MCF 10A (cell line): ENCODE data around the gene GPC5. TPM values are rescaled to one million over a fixed set of nuclear protein-coding genes. Genes with fewer than 3 reads are reported as not detected.
"Not testable (repeated sequence)": the region's sequence is repeated elsewhere in the genome, so short reads cannot be mapped to it uniquely, and the experiment has no call there.

Experiments
- BruUV-seq: library from RNA; stranded (reverse); fragments of 400-500 nt; replicated peaks from 2 replicates; lab custom pipeline; 2021; lab: Mats Ljungman, UMichigan
- CTCF ChIA-PET: fragments of 300-600 bp; sonication (Branson Sonifier 250); formaldehyde crosslinking; extraction: SDS; loops from one replicate; lab custom pipeline; 2021; ENCODE audit warnings: antibody characterized with exemption, inconsistent platforms; lab: Yijun Ruan, JAX
- POLR2A ChIA-PET: fragments of 300-600, 350-650 bp; sonication (Branson Sonifier 250); formaldehyde crosslinking; extraction: SDS; loops from one replicate; lab custom pipeline; 2020; ENCODE audit warnings: antibody characterized with exemption, inconsistent platforms; lab: Yijun Ruan, JAX
- DNase-seq: peaks from one replicate; pipeline ENCODE4 v3.0.0-alpha.2; 2018; ENCODE audit not compliant: unreplicated experiment
- H3K27ac Mint-ChIP-seq: one replicate; pipeline ENCODE4 v1.8.0; 2022; ENCODE audit warnings: mild to moderate bottlenecking, low read depth, mixed read lengths; ENCODE audit not compliant: unreplicated experiment
- H3K27me3 Mint-ChIP-seq: one replicate; pipeline ENCODE4 v1.8.0; 2022; ENCODE audit warnings: mixed read lengths; ENCODE audit not compliant: insufficient read depth, unreplicated experiment
- H3K36me3 Mint-ChIP-seq: one replicate; pipeline ENCODE4 v1.8.0; 2022; ENCODE audit warnings: mild to moderate bottlenecking, moderate library complexity, mixed read lengths; ENCODE audit not compliant: insufficient read depth, unreplicated experiment
- H3K4me1 Mint-ChIP-seq: one replicate; pipeline ENCODE4 v1.8.0; 2022; ENCODE audit warnings: mixed read lengths; ENCODE audit not compliant: insufficient read depth, unreplicated experiment
- H3K4me3 Mint-ChIP-seq: one replicate; pipeline ENCODE4 v1.8.0; 2022; ENCODE audit warnings: mild to moderate bottlenecking, moderate library complexity, mixed read lengths; ENCODE audit not compliant: unreplicated experiment
- H3K9me3 Mint-ChIP-seq: one replicate; pipeline ENCODE4 v1.8.0; 2022; ENCODE audit warnings: mixed read lengths; ENCODE audit not compliant: unreplicated experiment
- CTCF ChIP-seq: fragments of 200-600 bp; IDR thresholded peaks from one replicate; pipeline ENCODE4 v1.8.0; 2022; ENCODE audit warnings: antibody characterized with exemption, mild to moderate bottlenecking; ENCODE audit not compliant: unreplicated experiment
- intact Hi-C: fragments of 100-400 bp; cut with micrococcal nuclease; formaldehyde crosslinking; loops from 2 replicates; pipeline ENCODE4 v1.14.1; 2022
- total RNA-seq: library from RNA; stranded (reverse); gene quantifications from 2 replicates; pipeline ENCODE4 v1.2.3, GENCODE V29; 2022

GPC5 gene
- total RNA-seq, 1 experiment from 2014 or later: not detected

- H3K9me3 Mint-ChIP-seq: no peaks in the 10 kb centered on the region
- ChIA-PET POLR2A (interaction anchor here (0.7 kb wide), 1 partner anchor 286 kb away, joined by 3 read pairs; no protein-coding TSS in a partner anchor), CTCF (interaction anchor here (0.6 kb wide), 1 partner anchor 28 kb away, joined by 3 read pairs; no protein-coding TSS in a partner anchor)
- no peak for TF ChIP-seq CTCF
- no TSS peak for BruUV-seq
- peaks cover 12% of the 10 kb centered on the region for H3K4me1 Mint-ChIP-seq
- intact Hi-C loops: no loop called here
- no peak overlapping the region for H3K4me3 Mint-ChIP-seq
- H3K27ac Mint-ChIP-seq: no peak overlapping the region
- no peaks in the 10 kb centered on the region for H3K27me3 Mint-ChIP-seq
- H3K36me3 Mint-ChIP-seq: no peaks in the 10 kb centered on the region
- DNase-seq: no peak
These were observed 1345.6 kb downstream of the GPC5 start for GRCh38 chr13:92743992-92744391.

- no peaks in the 10 kb centered on the region for H3K9me3 Mint-ChIP-seq
- H3K27me3 Mint-ChIP-seq: no peaks in the 10 kb centered on the region
- intact Hi-C loops: no loop called here
- BruUV-seq: no TSS peak
- no peaks in the 10 kb centered on the region for H3K36me3 Mint-ChIP-seq
- no peak overlapping the region for H3K4me3 Mint-ChIP-seq
- H3K27ac Mint-ChIP-seq: no peak overlapping the region
- ChIA-PET POLR2A (no interaction called here), CTCF (interaction anchor here (1.0 kb wide), 1 partner anchor 799 kb away, joined by 3 read pairs; no protein-coding TSS in a partner anchor)
- DNase-seq: peak; percentile 5
- TF ChIP-seq CTCF: no peak
- peaks cover 12% of the 10 kb centered on the region for H3K4me1 Mint-ChIP-seq
These were observed 1346.8 kb downstream of the GPC5 start for GRCh38 chr13:92745258-92745657.

GRCh38 chr13:92752705-92753104 is 1354.3 kb downstream of the GPC5 start:
- not testable (repeated sequence) for H3K4me1 Mint-ChIP-seq, H3K27ac Mint-ChIP-seq

GRCh38 chr13:92761710-92762109 is 1363.3 kb downstream of the GPC5 start:
- H3K4me3 Mint-ChIP-seq: no peak overlapping the region
- no TSS peak for BruUV-seq
- no peaks in the 10 kb centered on the region for H3K36me3 Mint-ChIP-seq
- no peak overlapping the region for H3K27ac Mint-ChIP-seq
- H3K4me1 Mint-ChIP-seq: no peaks in the 10 kb centered on the region
- DNase-seq: no peak
- intact Hi-C loops: no loop called here
- no peak for TF ChIP-seq CTCF
- H3K9me3 Mint-ChIP-seq: peaks cover 16% of the 10 kb centered on the region
- POLR2A ChIA-PET: no interaction called here
- CTCF ChIA-PET: no interaction called here
- no peaks in the 10 kb centered on the region for H3K27me3 Mint-ChIP-seq

More at GRCh38 chr13:92752705-92753104, 1354.3 kb downstream of the GPC5 start:
- intact Hi-C loops, BruUV-seq, H3K9me3 Mint-ChIP-seq, CTCF ChIA-PET, DNase-seq, POLR2A ChIA-PET, H3K4me3 Mint-ChIP-seq, H3K27me3 Mint-ChIP-seq, H3K36me3 Mint-ChIP-seq: not testable (repeated sequence)

- ChIA-PET POLR2A (no interaction called here), CTCF (no interaction called here)
- no TSS peak for BruUV-seq
- H3K27me3 Mint-ChIP-seq: no peaks in the 10 kb centered on the region
- peaks cover 13% of the 10 kb centered on the region for H3K4me1 Mint-ChIP-seq
- H3K4me3 Mint-ChIP-seq: no peak overlapping the region
- intact Hi-C loops: no loop called here
- H3K27ac Mint-ChIP-seq: no peak overlapping the region
- no peak for TF ChIP-seq CTCF
- peaks cover 23% of the 10 kb centered on the region for H3K9me3 Mint-ChIP-seq
- no peaks in the 10 kb centered on the region for H3K36me3 Mint-ChIP-seq
- no peak for DNase-seq
These were observed 1369.0 kb downstream of the GPC5 start for GRCh38 chr13:92767468-92767867.
